ENCODE results near the gene PARVA. TPM values are rescaled to one million over a fixed set of nuclear protein-coding genes. Genes with fewer than 3 reads are reported as not detected.

PARVA gene
- total RNA-seq, 2 donors from 2014 or later, result not detected

- Mint-ChIP-seq H3K27ac (no peak overlapping the region), H3K9me3 (no peaks in the 10 kb centered on the region)
- no peak for ATAC-seq (replicated peaks in 1 of 2)
Observed at GRCh38 chr11:12402025-12402424, 24.7 kb downstream of the PARVA start.

GRCh38 chr11:12402691-12403120 is 25.3 kb downstream of the PARVA start:
- H3K27ac Mint-ChIP-seq, result no peak overlapping the region
- H3K27me3 Mint-ChIP-seq (ENCODE audit: low read depth), result no peaks in the 10 kb centered on the region
- no peaks in the 10 kb centered on the region for H3K4me1 Mint-ChIP-seq (ENCODE audit: low read depth)
- H3K9me3 Mint-ChIP-seq, result no peaks in the 10 kb centered on the region
- no peak overlapping the region for H3K4me3 Mint-ChIP-seq
- ATAC-seq (replicated peaks in 1 of 2), result no peak
- no peaks in the 10 kb centered on the region for H3K36me3 Mint-ChIP-seq (ENCODE audit: insufficient read depth in 2 of 2)
- no peak for DNase-seq

More at GRCh38 chr11:12402025-12402424, 24.7 kb downstream of the PARVA start:
- Mint-ChIP-seq H3K4me3 (no peak overlapping the region), H3K4me1 (ENCODE audit: low read depth) (no peaks in the 10 kb centered on the region), H3K36me3 (ENCODE audit: insufficient read depth in 2 of 2) (no peaks in the 10 kb centered on the region), H3K27me3 (ENCODE audit: low read depth) (no peaks in the 10 kb centered on the region)
- no peak for DNase-seq

DNA sequence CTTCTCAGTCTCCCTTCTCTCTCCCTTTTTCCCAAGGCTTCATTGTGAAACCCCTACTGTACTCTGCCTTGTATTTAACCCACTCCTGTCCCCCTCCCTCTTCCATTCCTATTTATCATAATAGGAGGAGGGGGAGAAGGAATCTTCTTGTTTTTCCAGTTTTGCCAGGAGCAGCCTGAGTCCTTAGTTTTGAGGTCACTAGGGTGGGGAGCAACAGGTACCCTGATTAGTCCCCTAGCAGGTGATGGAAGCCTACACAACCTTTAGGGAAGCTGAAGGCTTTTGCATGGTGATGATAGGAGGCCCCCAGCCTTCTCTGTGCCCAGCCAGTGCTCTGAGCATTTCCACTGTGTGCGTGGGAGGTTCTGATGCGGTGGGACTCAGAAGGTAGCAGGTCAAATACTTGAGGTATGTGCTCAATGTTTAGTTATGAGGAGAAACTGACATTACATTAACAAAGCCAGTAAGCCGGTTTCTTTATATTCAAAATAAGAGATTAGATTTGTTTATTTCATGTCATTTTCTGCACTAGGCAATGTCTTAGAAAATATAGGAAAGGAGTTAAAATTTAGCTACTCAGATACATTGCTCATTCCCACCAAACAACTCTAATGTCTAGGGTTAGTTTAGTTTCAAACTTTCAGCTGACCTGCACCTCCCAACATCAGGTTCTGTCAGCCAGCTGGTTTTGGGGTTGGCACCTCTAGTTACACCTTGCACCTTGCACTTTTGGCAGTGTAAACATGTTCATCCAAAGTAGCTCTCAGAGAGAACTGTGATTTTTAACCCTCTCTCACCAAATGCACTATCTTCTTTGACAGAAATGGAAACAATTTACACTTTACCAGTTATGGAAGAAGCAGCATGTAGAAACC is 26.0 kb downstream of the PARVA start:
- no peaks in the 10 kb centered on the region for H3K36me3 Mint-ChIP-seq (ENCODE audit: insufficient read depth in 2 of 2)
- ATAC-seq (replicated peaks in 1 of 2) (no peak), DNase-seq (no peak)
- H3K9me3 Mint-ChIP-seq, result no peaks in the 10 kb centered on the region
- H3K27me3 Mint-ChIP-seq (ENCODE audit: low read depth), result no peaks in the 10 kb centered on the region
- H3K27ac Mint-ChIP-seq, result no peak overlapping the region
- no peak overlapping the region for H3K4me3 Mint-ChIP-seq
- no peaks in the 10 kb centered on the region for H3K4me1 Mint-ChIP-seq (ENCODE audit: low read depth)

DNA sequence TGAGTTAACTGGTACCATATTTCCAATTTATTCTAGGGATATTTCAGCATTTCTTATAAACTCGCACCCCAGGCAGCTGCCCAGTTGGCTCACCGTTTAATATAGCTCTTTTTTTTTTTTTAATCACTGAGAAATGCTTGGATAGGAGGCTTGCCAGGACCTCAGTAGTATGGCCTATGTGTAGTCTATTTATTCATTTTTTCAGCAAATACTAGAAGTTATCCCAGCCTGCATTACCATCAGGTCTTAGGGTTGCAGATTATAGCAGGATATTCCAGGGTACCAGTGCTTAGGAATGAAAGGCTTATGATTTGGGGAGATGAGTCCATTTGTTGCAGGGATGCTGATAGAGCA is 26.6 kb downstream of the PARVA start:
- no peak for DNase-seq
- no peaks in the 10 kb centered on the region for H3K36me3 Mint-ChIP-seq (ENCODE audit: insufficient read depth in 2 of 2)
- no peaks in the 10 kb centered on the region for H3K4me1 Mint-ChIP-seq (ENCODE audit: low read depth)
- no peaks in the 10 kb centered on the region for H3K27me3 Mint-ChIP-seq (ENCODE audit: low read depth)
- no peak for ATAC-seq (replicated peaks in 1 of 2)
- H3K4me3 Mint-ChIP-seq, result no peak overlapping the region
- H3K27ac Mint-ChIP-seq, result no peak overlapping the region
- no peaks in the 10 kb centered on the region for H3K9me3 Mint-ChIP-seq

DNA sequence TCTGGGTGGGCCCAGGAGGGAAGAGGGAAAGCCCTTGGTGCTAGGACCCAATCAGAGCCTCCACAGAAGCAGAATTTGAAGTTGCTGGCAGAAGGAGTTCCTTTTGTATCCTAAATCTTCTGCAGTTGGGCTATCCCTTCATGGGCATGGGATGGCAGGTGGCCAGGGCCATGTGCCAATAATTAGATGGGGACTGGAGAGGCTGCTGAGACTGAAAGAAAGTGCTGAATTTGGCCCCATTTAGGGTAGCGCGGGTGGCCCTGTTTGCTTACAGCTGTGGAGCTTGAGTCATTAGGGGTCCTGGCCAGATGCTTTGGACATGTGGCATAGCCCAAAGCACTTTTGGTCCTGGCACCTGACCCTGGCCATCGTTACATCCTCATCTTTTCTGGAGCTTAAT is 27.1 kb downstream of the PARVA start:
- H3K4me1 Mint-ChIP-seq (ENCODE audit: low read depth), result no peaks in the 10 kb centered on the region
- H3K9me3 Mint-ChIP-seq, result no peaks in the 10 kb centered on the region
- no peak for ATAC-seq (replicated peaks in 1 of 2)
- H3K4me3 Mint-ChIP-seq, result no peak overlapping the region
- H3K27me3 Mint-ChIP-seq (ENCODE audit: low read depth), result no peaks in the 10 kb centered on the region
- H3K36me3 Mint-ChIP-seq (ENCODE audit: insufficient read depth in 2 of 2), result no peaks in the 10 kb centered on the region
- H3K27ac Mint-ChIP-seq, result no peak overlapping the region
- DNase-seq, result no peak

- H3K36me3 Mint-ChIP-seq (ENCODE audit: insufficient read depth in 2 of 2), result no peaks in the 10 kb centered on the region
- DNase-seq (no peak), ATAC-seq (replicated peaks in 1 of 2) (no peak)
- H3K27ac Mint-ChIP-seq, result no peak overlapping the region
- peaks cover 7% of the 10 kb centered on the region for H3K27me3 Mint-ChIP-seq (ENCODE audit: low read depth)
- H3K4me3 Mint-ChIP-seq, result no peak overlapping the region
- no peaks in the 10 kb centered on the region for H3K9me3 Mint-ChIP-seq
- H3K4me1 Mint-ChIP-seq (ENCODE audit: low read depth), result no peaks in the 10 kb centered on the region
Observed at GRCh38 chr11:12408156-12408770, 30.9 kb downstream of the PARVA start.

DNA sequence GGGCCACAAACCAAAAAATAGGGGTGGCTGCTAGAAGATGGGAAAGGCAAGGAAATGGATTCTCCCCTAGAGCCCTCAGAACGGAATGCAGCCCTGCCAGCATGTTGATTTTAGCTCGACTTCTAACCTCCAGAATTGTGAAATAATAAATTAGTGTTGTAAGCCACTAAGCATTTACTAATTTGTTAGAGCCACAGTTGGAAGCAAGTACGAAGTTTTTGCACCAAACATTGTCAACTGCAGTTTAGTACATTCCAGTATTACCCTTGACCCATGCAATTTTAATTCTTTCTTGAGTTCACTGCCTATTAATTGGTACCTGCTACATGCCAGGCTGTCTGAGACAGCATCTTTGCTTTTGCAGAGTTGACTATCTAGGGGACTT is 32.2 kb downstream of the PARVA start:
- ATAC-seq (replicated peaks in 1 of 2) (no peak), DNase-seq (no peak)
- peaks cover 7% of the 10 kb centered on the region for H3K27me3 Mint-ChIP-seq (ENCODE audit: low read depth)
- H3K36me3 Mint-ChIP-seq (ENCODE audit: insufficient read depth in 2 of 2), result no peaks in the 10 kb centered on the region
- H3K4me1 Mint-ChIP-seq (ENCODE audit: low read depth), result no peaks in the 10 kb centered on the region
- H3K27ac Mint-ChIP-seq, result no peak overlapping the region
- H3K4me3 Mint-ChIP-seq, result no peak overlapping the region
- H3K9me3 Mint-ChIP-seq, result no peaks in the 10 kb centered on the region

DNA sequence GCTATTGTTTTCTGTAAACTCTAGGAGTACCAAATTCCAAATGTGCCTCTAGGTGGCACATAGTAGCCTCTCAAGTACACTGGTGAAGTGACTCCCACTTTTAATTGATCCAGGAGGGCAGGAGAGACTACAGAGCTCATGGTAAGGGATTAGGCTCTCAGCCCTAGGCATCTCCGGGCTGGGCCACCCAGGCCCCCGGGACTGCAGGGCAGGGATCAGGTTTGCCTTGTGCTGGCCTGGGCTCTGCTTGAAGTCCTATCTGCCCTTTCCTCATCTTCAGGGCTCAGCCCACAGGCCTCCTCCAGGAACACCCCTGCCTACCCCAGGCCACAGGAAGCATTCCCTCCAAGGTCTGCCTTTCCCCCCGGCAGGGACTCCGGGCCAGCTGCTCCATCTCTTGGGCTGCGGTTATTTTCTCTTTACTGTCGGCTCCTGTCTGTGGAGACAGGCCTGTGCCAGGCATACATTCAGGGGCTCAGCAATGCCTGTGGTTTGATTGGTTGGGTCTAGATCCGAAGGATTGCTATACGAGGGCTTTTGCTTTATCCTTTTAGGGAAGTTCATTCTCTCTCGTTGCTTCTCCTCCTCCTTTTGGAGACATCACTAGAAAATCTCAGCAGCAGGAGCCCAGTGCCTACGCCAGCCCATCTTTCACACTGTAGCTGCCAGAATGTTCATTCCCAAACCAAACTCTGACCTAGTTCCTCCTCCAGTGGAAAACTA is 32.8 kb downstream of the PARVA start:
- Mint-ChIP-seq H3K36me3 (ENCODE audit: insufficient read depth in 2 of 2) (no peaks in the 10 kb centered on the region), H3K4me1 (ENCODE audit: low read depth) (no peaks in the 10 kb centered on the region), H3K4me3 (no peak overlapping the region), H3K9me3 (no peaks in the 10 kb centered on the region), H3K27ac (no peak overlapping the region), H3K27me3 (ENCODE audit: low read depth) (peaks cover 7% of the 10 kb centered on the region)
- no peak for DNase-seq
- no peak for ATAC-seq (replicated peaks in 1 of 2)

- Mint-ChIP-seq H3K36me3 (ENCODE audit: insufficient read depth in 2 of 2) (no peaks in the 10 kb centered on the region), H3K9me3 (no peaks in the 10 kb centered on the region), H3K27ac (no peak overlapping the region), H3K27me3 (ENCODE audit: low read depth) (peaks cover 9% of the 10 kb centered on the region), H3K4me3 (no peak overlapping the region), H3K4me1 (ENCODE audit: low read depth) (no peaks in the 10 kb centered on the region)
- DNase-seq (no peak), ATAC-seq (replicated peaks in 1 of 2) (no peak)
Observed at GRCh38 chr11:12411393-12411792, 34.0 kb downstream of the PARVA start.

GRCh38 chr11:12411806-12412727 is 34.7 kb downstream of the PARVA start:
- Mint-ChIP-seq H3K4me1 (ENCODE audit: low read depth) (no peaks in the 10 kb centered on the region), H3K27ac (no peak overlapping the region), H3K27me3 (ENCODE audit: low read depth) (peaks cover 14% of the 10 kb centered on the region), H3K4me3 (no peak overlapping the region), H3K36me3 (ENCODE audit: insufficient read depth in 2 of 2) (no peaks in the 10 kb centered on the region), H3K9me3 (no peaks in the 10 kb centered on the region)
- DNase-seq, result peak; percentile 34 to 37
- peak in 1 of 2 donors; percentile 36 for ATAC-seq (replicated peaks in 1 of 2)

DNA sequence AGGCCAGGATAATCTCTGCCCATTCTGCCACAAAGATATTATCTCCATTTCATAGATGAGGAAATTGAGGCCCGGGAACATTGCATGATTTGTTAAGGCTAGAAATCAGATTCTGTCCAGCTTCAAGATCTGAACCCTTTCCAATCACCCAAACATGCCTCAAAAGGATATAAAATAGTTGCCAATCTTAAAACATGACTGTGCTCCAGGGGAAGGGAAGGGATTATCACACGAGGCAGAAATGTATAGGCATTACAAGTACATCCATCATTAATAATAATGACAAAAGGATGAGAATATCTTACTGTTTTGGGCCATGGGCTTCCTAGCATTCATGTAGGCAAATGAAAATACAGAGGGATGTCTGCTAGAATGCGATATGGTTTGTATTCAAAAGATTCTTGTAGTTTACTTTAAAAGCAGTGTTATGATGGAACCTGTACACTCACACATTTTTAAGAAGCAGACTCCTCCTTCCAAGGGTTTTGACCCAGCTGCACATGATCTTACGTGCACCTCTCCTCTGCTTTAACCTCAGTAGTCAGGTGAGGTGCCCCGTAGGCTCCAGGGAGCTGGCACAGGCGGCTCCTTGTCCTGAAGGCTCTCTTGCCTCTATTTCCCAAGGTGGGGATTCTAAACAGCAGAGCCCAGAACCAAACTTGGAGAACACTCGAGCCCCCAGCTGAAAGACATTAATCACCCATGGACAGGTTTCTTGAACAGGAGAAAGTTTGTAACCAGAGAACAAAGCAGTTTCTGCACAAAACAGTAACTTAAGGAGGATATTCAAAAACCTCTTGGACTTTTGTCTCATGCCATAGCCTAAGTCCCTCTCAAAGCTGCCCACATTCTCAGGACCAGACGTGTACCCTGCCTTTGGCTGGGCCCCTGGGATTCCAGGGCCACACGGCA is 36.0 kb downstream of the PARVA start:
- ATAC-seq (replicated peaks in 1 of 2) (no peak), DNase-seq (no peak)
- Mint-ChIP-seq H3K4me1 (ENCODE audit: low read depth) (no peaks in the 10 kb centered on the region), H3K27ac (no peak overlapping the region), H3K9me3 (no peaks in the 10 kb centered on the region), H3K4me3 (no peak overlapping the region), H3K36me3 (ENCODE audit: insufficient read depth in 2 of 2) (no peaks in the 10 kb centered on the region), H3K27me3 (ENCODE audit: low read depth) (peaks cover 14% of the 10 kb centered on the region)

DNA sequence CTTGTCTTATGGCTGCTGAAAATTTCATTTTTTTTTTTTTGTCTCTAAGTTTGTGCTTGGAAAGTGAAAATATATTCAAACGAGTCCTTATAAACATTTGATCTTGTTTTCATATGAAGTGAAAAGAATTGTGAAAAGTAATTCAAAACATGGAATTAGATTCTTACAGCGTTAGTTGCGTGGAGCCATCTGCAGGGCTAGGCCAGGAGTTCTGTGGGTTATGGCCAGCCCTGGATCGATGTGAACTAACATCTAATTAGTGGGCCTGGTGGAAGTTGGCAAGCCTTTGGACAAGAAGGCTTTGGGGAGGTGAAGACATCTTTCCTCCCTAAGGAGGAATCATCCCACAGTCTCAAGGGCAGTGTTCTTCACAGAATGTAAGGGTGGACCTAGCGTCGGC is 37.2 kb downstream of the PARVA start:
- no peak for ATAC-seq (replicated peaks in 1 of 2)
- no peaks in the 10 kb centered on the region for H3K9me3 Mint-ChIP-seq
- H3K4me1 Mint-ChIP-seq (ENCODE audit: low read depth), result no peaks in the 10 kb centered on the region
- no peak for DNase-seq
- no peaks in the 10 kb centered on the region for H3K36me3 Mint-ChIP-seq (ENCODE audit: insufficient read depth in 2 of 2)
- H3K27ac Mint-ChIP-seq, result no peak overlapping the region
- peaks cover 14% of the 10 kb centered on the region for H3K27me3 Mint-ChIP-seq (ENCODE audit: low read depth)
- H3K4me3 Mint-ChIP-seq, result no peak overlapping the region

Measured in activated T-cell treated with anti-CD3 and anti-CD28 coated beads, Interleukin-2, amount 50 U/mL, for 72 hours (primary cell).